Measurements from ENCODE around the gene SETDB1.

Gene SETDB1

GRCh38 chr1:151005729-151006319 lies 79.7 kb downstream of the SETDB1 start:
- DNase-seq (ENCODE audit: low read depth in 2 of 2): no peak

- no peak for DNase-seq (ENCODE audit: low read depth in 2 of 2)
Measured at GRCh38 chr1:151006327-151007052, 80.3 kb downstream of the SETDB1 start, which contains the start of gene MINDY1. Gene MINDY1, minus strand, starts transcription at chr1:151006902. Its CDS starts 4,285 bp downstream, at chr1:151002617.

- DNase-seq (ENCODE audit: low read depth in 2 of 2): no peak
Measured at GRCh38 chr1:151007853-151008243, 81.7 kb downstream of the SETDB1 start.

GRCh38 chr1:151008244-151009205 lies 82.4 kb downstream of the SETDB1 start, which contains the start of gene PRUNE1:
Gene PRUNE1, plus strand, starts transcription at chr1:151008449. Its CDS starts 184 bp downstream, at chr1:151008633.
- DNase-seq (ENCODE audit: low read depth in 2 of 2): peak; percentile 92 to 96

GRCh38 chr1:151009206-151009587 lies 83.0 kb downstream of the SETDB1 start:
- no peak for DNase-seq (ENCODE audit: low read depth in 2 of 2)

GRCh38 chr1:151009674-151010345 lies 83.6 kb downstream of the SETDB1 start:
- no peak for DNase-seq (ENCODE audit: low read depth in 2 of 2)

- DNase-seq (ENCODE audit: low read depth in 2 of 2): no peak
Measured at GRCh38 chr1:151010346-151010726, 84.2 kb downstream of the SETDB1 start.

- DNase-seq (ENCODE audit: low read depth in 2 of 2): no peak
Measured at GRCh38 chr1:151011154-151011850, 85.1 kb downstream of the SETDB1 start.

GRCh38 chr1:151012684-151013471 lies 86.7 kb downstream of the SETDB1 start:
- no peak for DNase-seq (ENCODE audit: low read depth in 2 of 2)

GRCh38 chr1:151013518-151013917 lies 87.4 kb downstream of the SETDB1 start:
- no peak for DNase-seq (ENCODE audit: low read depth in 2 of 2)

All from stimulated activated CD8-positive, alpha-beta memory T cell treated with anti-CD3 and anti-CD28 coated beads, Interleukin-2, amount 100 ng/mL, for 1 hour (primary cell).